B cell (primary cell): ENCODE results near the gene CMPK1.

Source experiments
- CTCF ChIP-seq: fragments of 200-600 bp; IDR thresholded peaks from one replicate; pipeline ENCODE4 v1.8.0; 2022; ENCODE audit warnings: antibody characterized with exemption, mild to moderate bottlenecking
- EZH2 ChIP-seq: IDR thresholded peaks from 2 replicates; pipeline ENCODE4 v1.6.1; 2012; ENCODE audit warnings: borderline replicate concordance, low read depth, mild to moderate bottlenecking, moderate library complexity, low read length; ENCODE audit not compliant: insufficient read depth, poor library complexity, severe bottlenecking

DNA sequence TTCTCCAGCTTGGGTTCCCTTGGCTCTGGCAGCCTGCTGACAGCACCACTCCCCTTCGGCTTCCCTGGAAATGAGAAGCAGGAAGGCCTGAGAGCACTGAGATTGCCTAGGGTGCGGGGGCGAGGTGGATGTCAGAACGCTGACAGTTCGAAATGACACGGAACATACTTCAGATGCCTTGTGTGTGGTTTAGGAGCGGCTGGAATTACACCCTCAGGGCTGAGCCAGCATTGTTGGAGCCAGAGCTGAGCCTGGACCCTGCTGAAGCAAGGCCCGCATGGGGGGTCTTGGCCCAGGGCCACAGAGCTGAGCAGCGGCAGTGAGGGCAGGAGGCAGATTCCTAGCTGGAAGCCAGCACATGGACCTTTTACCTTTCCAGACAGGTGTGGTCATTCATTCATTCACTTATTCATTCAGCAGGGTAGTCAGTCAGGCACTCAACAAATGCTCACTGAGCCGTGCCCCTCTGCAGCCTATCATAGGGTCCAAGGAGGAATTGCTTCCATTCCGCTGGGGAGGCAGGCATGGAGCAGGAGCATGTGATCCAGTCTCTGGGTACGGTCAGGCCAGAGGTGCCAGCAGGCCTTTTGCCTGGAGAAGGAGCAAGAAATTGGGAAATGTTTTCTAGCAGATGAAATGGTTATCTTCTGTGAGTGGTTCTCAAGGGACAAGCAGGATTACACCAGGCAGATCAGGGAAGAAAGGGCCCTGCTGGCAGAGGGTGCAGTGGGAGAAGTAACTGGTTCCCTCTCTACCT is 75.9 kb downstream of the CMPK1 start:
- TF ChIP-seq CTCF (no peak), EZH2 (no peak)
